HS-27A (cell line): ENCODE data around the gene GDF9.
"Not testable (repeated sequence)": the region's sequence is repeated elsewhere in the genome, so short reads cannot be mapped to it uniquely, and the experiment has no call there.

Experiments
- DNase-seq: peaks from one replicate; pipeline ENCODE4 v3.0.0-alpha.2; 2012; ENCODE audit warnings: low read depth, missing footprints

The GDF9 gene

DNA sequence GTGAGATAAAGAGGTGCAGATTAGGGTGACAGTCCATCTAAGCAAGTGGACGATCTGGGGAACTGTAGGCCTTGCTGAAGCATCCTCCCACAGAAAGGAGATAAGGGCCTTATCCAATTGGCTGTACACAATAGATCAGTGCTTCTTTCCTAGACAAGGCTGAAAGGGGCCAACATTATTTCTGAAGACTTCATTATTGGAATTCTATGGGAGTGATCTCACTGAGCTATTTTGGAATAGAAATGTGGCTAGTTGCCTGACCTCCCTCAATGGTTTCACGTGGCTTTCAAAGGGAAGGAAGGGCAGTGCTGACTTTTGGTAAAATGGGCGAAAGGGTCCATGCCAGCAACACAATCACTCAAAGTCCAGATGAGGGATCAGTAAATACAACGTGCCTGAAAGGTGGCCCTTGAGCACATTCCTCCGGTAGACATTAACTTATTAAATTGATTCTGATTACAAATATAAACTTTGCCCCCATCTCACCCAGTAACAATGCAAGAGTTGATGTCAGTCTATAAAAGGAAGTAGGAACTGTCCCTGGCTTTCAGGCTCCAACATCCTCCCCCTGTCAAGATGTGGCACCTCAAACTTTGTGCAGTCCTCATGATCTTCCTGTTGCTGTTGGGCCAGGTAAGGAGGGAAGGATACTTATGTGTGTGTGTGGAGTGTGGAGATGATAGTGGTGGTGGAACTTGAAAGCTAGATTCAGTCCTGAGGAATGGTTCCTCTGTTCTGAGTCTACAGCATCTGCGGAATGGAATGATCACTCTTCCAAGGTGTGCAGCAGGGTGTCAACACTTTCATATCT, 7.1 kb upstream of the GDF9 start, which contains the start of gene LEAP2:
Gene LEAP2 (plus strand): TSS at position 550 of the 811 bp plus-strand sequence. CDS start 27 bp downstream, at position 577.
- no peak for DNase-seq

DNA sequence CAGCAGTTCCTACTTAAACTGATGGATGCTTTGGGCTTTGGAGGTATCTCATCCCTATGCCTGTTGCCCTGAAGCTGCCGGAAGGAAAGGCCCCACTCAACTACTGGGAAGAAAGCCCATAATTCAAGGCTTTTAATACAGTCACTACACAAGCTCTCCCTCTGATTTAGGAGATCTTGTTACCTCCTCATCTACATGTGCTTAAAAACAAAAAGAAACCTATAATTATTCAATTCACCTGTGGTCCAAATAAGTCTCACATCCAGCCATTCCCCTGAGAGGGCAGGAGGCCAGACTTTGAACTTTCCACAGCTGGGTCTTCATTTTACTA, 6.5 kb upstream of the GDF9 start:
- DNase-seq = no peak

DNA sequence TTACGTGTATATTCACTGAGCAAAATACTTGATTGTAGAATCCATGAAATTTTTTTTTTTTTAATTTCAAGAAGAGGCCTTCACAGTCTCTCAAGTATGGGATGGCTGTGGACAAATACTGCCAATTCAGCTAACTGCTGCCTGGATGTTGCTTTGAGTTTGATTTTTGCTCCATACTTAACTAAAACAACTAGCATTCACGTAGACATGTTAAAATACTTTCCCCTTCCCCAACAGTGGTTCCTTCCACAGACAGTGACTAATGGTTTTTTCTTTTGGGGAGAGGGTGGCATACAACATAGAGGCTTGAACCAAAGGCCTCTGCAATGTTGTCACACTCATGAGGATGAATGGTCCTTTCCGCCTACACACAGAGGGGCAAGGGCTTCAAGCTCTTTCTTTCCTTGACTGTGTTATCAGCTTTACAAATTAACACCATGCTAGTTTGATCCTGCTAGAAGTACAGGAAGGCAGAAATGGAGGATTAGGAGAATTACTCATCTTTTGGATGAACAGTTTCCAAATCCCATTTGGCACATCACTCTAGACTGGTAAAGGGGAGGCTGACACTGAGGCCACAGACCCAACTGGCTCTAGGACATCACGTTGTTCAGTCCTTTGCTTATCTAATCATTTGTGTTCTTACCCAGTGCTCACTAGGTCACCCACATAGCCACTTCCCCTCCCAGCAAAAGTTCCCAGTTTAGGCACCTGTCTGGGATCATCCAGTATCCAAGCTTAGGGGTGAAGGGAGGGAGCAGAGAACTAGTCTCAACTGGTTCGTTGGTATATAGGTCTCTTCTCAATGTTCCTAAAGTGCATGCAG, 5.4 kb upstream of the GDF9 start:
- DNase-seq = no peak

DNA sequence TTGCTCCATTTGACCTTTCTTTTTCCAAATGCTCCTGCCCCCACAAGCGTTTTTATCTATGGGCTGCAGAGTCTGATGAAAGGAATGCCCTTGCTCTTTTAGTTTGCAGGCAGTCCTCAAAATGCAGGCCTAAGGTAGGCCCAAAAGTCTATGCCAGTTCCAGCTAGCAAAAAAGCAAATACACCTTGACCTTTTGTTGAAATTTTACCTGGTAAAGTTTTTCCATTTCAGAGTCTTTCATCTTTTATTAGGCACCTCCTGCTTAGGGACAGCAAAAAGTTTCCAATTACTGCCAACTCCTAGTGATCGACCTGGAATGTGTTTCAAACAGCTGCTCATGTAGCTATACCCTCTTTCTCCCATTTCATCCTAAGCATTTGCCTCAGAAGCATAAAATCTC, 4.5 kb upstream of the GDF9 start:
- no peak for DNase-seq

DNA sequence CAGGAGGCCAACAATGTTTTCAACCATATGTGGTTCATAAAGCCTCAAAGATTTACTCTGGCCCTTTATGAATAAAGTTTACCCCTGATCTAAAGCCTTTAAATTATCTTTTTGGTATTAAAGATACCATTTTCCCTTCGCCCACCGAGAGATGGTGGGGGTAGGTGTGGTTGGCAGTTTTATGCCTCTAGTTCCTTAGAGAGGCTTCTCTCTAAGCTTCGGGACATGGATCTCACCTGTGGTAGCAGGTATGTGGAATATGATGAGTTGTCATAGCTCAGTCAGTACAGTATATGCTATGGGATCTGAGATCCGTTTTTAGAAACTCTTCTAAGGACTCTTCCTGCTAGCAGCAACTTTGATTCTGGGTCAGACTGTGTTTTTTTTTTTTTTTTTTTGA, 2.5 kb upstream of the GDF9 start:
- no peak for DNase-seq

DNA sequence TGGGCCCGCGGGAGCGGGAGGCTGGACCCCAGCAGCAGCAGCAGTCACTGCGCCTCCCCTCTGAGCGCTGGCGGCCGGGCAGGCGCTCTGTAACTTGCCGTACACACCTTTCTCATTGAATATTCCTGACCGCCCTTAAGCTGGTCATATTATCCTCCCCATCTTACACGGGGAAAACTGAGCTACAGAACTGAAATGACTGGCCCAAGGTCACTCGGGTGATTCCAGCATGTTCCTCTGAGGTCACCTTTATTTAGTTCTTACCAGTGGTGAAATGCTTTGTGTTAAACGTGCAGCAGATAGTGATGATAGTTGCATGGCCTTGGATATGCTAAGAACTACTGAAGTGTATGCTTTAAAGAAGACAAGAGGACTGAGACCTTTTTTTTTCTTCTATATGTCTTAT, 780 bp upstream of the GDF9 start:
- DNase-seq = no peak

DNA sequence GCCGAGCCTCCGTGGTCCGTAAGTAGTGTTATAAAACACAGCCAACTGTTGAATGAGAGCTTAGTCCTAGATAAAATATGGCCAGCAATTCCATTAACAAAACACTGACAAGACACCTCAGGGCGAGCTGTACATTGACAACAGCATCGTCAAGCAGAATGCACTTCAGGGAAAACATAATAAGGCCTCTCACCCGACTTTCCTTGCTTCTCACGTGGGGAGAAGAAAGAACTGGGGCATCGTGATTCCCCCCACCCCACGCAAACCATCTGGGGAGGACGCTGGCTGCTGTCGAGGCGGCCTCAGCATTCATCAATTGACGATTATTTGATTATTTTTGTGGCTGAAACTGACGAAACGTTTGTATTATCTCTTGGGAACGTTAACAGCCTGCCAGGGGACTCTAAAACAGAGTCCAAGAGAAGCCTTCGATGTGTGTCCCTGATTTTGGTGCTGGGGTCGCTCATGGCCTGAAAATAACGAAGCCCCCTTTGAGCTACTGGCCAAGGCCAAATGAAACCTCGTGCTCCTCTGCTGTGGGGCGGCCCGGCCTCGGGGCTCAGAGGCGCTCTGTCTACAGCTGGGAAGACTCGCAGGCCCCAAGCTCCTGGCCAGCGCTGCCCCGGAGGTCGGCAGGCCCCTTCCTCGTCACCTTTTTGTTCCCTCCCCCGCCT, 464 bp downstream of the GDF9 start:
- no peak for DNase-seq

DNA sequence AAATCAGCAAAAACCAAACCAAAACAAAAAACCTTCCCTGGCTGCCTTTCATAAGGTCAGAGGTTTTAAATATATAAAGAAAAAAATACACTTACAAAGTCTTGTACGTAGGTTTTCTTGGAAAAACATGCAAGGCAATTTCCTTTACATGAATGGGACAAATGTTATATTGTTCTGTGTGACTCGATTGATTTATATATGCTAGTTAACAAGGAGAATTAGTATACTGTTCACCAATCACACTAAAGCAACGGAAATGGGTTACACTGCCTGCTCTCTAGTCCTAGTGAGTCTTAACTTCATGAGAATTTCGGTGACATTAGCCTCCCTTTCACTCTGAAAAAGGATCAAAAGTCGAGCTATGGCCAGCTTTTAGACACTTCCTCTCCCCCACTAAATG, 5.5 kb downstream of the GDF9 start:
- DNase-seq = no peak

DNA sequence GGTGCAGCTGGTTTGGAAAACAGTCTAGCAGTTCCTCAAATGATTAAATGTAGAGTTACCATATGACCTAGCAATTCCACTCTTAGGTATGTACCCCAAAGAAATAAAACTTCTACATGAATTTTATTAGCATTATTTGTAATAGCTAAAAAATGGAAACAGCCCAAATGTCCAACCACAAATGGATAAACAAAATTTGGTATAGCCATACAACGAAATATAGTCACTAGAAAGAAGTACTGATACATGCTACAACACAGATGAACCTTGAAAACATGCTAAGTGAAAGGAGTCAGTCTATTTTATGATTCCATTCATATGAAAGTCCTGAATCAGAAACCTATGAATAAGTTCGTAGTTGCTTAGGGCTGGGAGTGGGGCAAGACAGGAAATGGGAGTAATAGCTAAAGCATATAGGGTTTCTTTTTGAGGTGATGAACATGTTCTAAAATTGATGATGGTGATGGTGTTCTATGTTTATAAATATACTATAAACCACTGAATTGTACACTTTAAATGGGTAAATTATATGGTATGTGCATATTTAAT, 6.3 kb downstream of the GDF9 start:
- no peak for DNase-seq

DNA sequence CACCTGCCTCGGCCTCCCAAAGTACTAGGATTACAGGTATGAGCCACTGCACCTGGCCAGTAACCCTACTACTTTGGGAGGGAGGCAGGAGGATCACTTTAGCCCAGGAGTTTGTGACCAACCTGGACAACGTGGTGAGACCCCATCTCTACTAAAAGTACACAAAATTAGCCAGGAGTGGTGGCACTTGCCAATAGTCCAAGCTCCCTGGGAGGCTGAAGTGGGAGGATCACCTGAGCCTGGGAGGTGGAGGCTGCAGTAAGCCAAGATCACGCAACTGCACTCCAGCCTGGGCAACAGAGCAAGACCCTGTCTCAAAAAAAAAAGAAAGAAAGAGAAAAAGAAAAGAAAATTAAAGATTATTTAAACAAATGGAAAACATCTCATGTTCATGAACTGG, 10.3 kb downstream of the GDF9 start:
- no peak for DNase-seq

DNA sequence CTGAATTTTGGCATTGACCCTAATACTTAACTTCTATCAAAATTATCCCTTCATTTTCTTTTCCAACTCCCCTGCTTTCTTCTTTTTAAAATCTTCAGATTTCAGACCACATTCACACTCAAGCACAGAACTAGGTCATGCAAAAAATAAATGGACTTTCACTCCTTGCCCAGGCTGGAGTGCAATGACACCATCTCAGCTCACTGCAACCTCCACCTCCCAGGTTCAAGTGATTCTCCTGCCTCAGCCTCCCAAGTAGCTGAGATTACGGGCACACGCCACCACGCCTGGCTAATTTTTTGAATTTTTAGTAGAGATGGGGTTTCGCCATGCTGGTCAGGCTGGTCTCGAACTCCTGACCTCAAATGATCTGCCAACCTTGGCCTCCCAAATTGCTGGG, 11.3 kb downstream of the GDF9 start:
- not testable (repeated sequence) for DNase-seq

DNA sequence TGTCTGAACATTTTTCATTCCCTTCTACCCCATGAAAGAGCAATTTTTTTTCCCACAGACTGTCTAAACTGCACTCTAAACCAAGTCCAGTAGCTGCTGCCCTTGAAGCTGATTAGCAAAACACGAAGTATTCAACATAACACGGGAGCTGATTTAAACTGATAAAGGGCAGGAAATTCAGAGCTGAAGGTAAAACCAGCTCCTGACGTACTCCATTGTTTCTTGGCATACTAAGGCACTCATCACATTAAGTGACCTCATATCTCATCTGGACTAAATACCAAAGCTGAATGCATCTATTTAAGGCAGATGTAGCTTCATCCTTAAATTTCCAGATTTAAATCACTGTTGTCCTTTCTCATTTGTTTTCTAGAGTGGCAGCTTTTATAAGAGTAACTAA, 12.0 kb downstream of the GDF9 start:
- DNase-seq = no peak

DNA sequence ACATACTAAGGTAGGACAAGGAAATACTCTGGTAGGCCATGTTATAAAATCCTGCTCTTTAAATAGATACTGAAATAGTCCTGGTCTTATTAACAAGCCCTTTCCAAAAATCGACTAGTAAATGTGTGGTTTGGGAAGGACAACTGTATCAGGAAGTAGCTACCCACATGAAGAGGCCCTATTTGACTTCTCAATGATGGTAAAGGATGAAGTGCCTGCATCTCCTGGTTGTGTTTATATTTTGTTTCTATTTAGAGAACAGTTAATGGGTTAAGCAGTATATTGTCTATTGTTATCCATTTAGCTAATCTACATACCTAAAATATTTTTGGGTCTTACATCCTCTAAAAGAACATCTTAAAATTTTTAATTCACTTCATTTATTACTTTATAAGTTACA, 12.5 kb downstream of the GDF9 start:
- DNase-seq = no peak

DNA sequence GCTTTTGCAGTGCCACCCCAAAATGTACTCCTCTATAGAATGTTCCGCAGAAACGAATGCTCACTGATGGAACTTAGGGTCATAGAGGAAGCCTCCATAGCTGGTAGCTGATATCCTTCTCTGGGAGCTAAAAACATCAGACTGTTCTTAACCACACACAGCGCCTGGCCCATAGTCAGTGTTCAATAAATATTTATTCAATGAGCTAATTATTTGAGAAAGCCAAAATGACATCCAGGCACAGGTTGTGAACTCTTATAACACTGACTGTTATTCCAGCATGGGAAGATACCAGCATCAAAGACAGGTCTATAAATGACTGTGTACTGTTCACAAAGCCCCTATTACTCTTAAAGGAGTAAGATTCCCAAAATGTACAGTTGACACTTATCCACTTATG, 12.9 kb downstream of the GDF9 start:
- no peak for DNase-seq

DNA sequence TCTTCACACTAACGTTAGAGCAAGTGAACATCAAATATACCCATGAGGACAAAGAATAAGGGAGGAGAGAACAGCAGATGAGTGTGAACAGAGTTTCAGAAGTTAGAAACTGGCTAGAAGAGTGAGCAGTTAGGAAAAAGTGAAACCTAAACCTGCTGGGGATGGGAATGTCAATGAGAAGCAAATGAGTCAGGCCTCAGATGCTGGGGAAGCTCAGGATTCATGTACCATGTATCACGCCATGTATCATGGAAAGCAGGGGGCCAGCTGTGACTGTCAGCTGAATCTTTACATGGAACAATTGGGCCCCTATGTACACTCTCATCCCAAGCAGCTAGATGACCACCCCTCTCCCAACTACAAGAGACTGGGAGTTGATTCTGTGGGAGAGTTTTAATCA, 16.2 kb downstream of the GDF9 start:
- DNase-seq = no peak

DNA sequence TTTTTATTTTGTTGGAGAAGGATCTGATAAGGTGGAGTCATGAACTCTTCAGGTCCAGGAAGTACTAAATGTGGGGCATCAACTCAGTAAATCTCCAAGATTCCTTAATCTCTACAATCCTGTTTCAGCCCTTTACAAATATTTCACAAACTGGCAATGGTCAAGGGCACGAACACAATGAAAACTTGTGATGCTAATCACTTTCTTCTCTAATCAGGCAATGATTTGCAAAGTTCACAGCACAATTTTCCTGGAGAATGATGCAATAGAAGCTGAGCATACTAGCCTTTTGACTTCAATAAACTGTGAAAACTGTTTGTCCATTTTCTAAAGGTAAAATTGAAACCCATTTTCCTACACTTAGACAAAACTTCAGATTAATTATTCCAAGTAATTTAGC, 16.9 kb downstream of the GDF9 start:
- DNase-seq = no peak

DNA sequence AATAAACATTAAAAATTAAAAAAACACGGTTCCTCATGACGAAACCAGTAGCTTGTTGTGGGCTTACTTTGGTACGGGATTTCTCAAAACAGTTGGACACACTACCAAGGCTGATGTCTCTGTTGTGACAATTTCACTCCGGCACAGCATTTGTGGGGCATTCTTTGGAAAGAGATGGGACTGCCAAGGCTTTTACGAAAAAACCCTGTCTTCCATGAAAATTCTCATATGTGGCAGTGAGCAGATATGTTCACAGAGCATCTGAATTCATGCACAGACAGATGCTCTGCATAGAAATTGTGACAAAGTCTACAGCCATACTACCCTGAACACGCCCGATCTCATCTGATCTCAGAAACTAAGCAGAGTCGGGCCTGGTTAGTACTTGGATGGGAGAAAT, 18.0 kb downstream of the GDF9 start:
- no peak for DNase-seq

DNA sequence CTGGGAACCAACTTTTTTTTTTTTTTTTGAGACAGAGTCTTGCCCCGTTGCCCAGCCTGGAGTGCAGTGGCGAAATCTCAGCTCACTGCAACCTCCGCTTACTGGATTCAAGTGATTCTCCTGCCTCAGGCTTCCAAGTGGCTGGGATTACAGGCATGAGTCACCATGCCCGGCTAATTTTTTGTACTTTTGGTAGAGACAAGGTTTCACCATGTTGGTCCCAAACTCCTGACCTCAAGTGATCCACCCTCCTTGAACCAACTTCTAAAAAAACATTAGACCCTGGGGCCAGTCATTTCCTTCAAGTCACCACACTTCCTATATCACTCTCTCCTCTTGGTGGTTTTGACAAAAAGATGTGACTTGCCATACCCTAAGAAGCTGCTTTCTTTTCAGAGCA, 25.0 kb downstream of the GDF9 start:
- no peak for DNase-seq

DNA sequence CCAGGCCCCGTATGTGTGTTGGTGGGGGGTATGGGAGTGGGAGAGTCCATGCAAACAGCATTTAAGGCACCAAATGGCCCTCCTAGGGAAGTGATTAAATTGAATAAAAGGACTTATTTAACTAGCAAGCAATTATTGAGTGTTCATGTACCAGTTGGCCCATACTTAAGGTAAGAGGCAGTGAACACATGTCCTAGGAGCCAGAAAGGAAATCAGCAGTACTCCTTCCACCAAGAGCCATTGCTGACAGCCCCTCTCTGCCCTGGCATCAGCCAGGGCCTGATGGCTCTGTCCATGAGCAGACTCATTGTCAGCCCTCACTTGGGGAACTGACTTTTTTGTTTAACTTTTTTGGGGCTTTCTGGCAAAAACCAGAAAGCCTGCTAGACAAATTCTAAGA, 25.4 kb downstream of the GDF9 start:
- no peak for DNase-seq

DNA sequence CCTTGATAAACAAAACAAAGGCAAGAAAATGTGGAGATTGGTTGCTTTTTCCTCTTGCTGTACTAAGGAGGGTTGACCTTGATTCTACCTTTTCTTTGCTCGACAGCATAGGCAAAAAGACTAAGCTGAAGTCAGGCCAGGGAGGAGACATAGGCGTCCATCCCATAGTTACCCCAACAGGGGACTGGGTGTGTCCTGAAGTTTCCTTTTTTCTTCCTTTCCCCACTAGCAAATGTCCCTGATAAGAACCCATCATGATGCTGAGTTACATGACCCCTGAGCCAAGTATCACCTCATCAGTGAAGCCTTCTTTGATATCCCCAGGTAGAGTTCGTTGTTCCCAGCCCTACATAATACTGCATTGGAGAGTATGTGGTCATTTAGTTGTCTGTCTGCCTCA, 26.0 kb downstream of the GDF9 start:
- DNase-seq = no peak

DNA sequence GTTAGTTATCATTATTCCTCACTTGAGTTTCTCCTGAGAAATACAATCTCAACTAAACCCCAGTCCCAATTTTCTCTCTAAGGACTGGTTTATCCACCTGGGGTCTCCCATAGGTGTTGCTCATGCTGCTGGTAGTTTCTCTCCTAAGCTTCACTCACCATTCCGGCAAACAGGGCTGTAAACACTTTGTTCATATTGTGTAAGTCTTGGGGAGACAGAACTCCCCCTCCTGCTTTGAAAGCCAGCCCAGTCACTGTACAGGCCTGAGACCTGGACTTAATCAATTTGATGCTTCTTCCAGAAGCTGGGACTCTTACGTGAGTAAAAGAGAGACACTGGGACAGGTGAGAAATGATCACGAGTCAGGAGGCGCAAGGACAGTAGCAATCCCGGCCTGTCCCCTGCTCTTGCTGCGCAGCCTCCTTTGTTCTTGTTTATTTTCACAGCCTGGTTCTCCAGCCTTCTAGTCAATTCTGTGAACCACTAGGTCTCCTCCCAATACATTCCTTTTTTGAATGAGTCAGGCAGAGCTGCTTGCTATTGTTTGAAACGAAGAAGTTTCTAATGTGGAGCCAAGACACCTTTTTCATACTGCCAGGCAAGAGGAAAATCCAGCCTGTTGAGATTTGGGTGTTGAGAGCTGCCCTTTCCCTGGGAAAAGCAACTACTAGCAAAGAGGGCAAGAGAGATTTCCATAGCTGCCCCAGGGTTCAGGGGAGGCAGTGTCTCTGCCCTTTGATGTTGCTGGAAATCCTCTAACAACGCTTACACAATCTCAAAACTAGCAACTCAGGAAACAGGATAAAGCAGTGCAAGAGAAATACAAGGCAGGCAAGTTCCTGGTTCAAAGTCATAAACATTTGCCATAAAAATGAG, 26.6 kb downstream of the GDF9 start:
- DNase-seq = no peak
